ENCODE data around the gene RAB28.

DNA sequence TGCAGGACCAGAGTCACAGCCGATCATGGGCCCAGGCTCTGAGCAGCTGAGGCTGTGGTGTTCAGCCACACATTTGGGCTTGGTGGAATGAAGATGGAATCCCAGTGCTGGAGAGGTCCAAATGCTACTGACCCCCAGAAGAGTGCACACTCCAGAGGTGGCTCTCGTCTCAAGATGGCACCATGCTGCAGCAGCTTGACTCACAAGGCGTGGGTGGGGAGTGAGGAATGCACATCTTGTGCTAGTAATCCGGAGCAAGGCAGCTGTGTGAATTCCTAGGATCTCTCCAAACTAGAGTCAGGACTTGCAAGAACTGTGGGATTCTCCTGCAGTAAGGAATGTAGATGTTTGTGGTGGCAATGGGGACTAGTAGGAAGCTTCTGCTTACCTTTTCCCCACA lies 28.7 kb downstream of the RAB28 start:
- TF ChIP-seq, protein P1, sequence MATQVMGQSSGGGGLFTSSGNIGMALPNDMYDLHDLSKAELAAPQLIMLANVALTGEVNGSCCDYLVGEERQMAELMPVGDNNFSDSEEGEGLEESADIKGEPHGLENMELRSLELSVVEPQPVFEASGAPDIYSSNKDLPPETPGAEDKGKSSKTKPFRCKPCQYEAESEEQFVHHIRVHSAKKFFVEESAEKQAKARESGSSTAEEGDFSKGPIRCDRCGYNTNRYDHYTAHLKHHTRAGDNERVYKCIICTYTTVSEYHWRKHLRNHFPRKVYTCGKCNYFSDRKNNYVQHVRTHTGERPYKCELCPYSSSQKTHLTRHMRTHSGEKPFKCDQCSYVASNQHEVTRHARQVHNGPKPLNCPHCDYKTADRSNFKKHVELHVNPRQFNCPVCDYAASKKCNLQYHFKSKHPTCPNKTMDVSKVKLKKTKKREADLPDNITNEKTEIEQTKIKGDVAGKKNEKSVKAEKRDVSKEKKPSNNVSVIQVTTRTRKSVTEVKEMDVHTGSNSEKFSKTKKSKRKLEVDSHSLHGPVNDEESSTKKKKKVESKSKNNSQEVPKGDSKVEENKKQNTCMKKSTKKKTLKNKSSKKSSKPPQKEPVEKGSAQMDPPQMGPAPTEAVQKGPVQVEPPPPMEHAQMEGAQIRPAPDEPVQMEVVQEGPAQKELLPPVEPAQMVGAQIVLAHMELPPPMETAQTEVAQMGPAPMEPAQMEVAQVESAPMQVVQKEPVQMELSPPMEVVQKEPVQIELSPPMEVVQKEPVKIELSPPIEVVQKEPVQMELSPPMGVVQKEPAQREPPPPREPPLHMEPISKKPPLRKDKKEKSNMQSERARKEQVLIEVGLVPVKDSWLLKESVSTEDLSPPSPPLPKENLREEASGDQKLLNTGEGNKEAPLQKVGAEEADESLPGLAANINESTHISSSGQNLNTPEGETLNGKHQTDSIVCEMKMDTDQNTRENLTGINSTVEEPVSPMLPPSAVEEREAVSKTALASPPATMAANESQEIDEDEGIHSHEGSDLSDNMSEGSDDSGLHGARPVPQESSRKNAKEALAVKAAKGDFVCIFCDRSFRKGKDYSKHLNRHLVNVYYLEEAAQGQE (IDR thresholded peaks at IDR 0.05; ENCODE audit: insufficient read depth in 1 of 2, low read depth in 2 of 2, low read length in 2 of 2) = no peak
- TF ChIP-seq POLR2AphosphoS5 (IDR thresholded peaks at IDR 0.05; ENCODE audit: low read depth, low read length) = no peak
